Ascending aorta (tissue), 2 donors: ENCODE measurements around the gene C1orf52. TPM values are rescaled to one million over a fixed set of nuclear protein-coding genes. Genes with fewer than 3 reads are reported as not detected.

Source experiments
- DNase-seq, 2 donors: peaks; one replicate each; pipeline ENCODE4 v3.0.0-alpha.2; 2019; ENCODE audit warnings: low spot score in 2 of 2
- H3K27ac ChIP-seq, 2 donors: fragments of 200-600 bp; sonication (generic); one replicate each; pipeline ENCODE4 v1.5.1; 2016 to 2017; ENCODE audit warnings: mild to moderate bottlenecking in 1 of 2
- H3K27me3 ChIP-seq: fragments of 200-600 bp; sonication (generic); one replicate; pipeline ENCODE4 v1.5.1; 2017
- H3K36me3 ChIP-seq, 2 donors: fragments of 200-600 bp; sonication (generic); one replicate each; pipeline ENCODE4 v1.5.1; 2016
- H3K4me1 ChIP-seq, 2 donors: fragments of 200-600 bp; sonication (generic); one replicate each; pipeline ENCODE4 v1.5.1; 2016 to 2017; ENCODE audit warnings: mild to moderate bottlenecking in 1 of 2
- H3K4me3 ChIP-seq, 2 donors: fragments of 200-600 bp; sonication (generic); one replicate each; pipeline ENCODE4 v1.5.1; 2016 to 2017; ENCODE audit warnings: mild to moderate bottlenecking in 1 of 2
- H3K9me3 ChIP-seq, 2 donors: fragments of 200-600 bp; sonication (generic); one replicate each; pipeline ENCODE4 v1.5.1; 2016
- CTCF ChIP-seq, 3 experiments: fragments of 200-600 bp in 2 of 3; fragments of 450-650 bp in 1 of 3; sonication (generic) in 2 of 3; IDR thresholded peaks; one replicate each; pipeline ENCODE4 v1.5.1; 2016 to 2019; ENCODE audit warnings: antibody characterized with exemption in 3 of 3, mild to moderate bottlenecking in 1 of 3, moderate library complexity in 1 of 3
- intact Hi-C: fragments of 100-400 bp; cut with DNase I; formaldehyde crosslinking; loops from one replicate; pipeline ENCODE4 v1.15.1; 2023
- total RNA-seq: library from RNA; depleted of rRNA; stranded (reverse); fragments of >200 nt; gene quantifications from one replicate; pipeline ENCODE4 v1.1.0, GENCODE V29; 2016

C1orf52 gene
- total RNA-seq, 1 donor from 2014 or later: 2.3 TPM

- TF ChIP-seq CTCF (IDR thresholded peaks at IDR 0.05): no peak
Observed at GRCh38 chr1:85283475-85284199, 24.2 kb upstream of the C1orf52 start.

DNA sequence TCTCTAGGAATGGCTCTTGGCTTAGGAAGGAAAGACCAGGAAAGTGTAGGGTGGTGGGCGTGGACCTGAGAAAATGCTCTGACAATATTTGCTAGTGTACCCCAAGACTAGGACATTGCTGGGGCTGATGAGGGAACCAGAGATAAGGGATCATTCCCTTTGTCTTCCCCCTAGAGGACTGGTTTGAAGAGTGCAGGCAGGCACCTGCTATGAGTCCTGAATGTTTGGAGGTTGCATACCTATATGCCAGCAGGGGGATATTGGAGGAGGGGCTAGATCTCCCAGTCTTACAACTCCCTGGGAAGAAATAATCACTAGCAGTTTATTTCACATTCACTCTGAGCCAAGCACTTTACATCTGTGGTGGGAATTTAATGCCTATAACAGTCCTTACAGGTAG is 23.0 kb upstream of the C1orf52 start:
- Histone ChIP-seq H3K4me3 (no peak overlapping the region), H3K9me3 (no peaks in the 10 kb centered on the region), H3K27ac (no peak overlapping the region), H3K4me1 (no peaks in the 10 kb centered on the region), H3K27me3 (no peaks in the 10 kb centered on the region), H3K36me3 (no peaks in the 10 kb centered on the region)
- no peak for TF ChIP-seq CTCF (IDR thresholded peaks at IDR 0.05)
- intact Hi-C loops: no loop called here
- DNase-seq: no peak

More at GRCh38 chr1:85283475-85284199, 24.2 kb upstream of the C1orf52 start:
- no peaks in the 10 kb centered on the region for H3K36me3 ChIP-seq
- intact Hi-C loops: no loop called here
- DNase-seq: no peak
- H3K27ac ChIP-seq: no peak overlapping the region
- no peak overlapping the region for H3K4me3 ChIP-seq
- H3K27me3 ChIP-seq: no peaks in the 10 kb centered on the region
- H3K9me3 ChIP-seq: no peaks in the 10 kb centered on the region
- no peaks in the 10 kb centered on the region for H3K4me1 ChIP-seq

GRCh38 chr1:85280636-85281035 is 21.2 kb upstream of the C1orf52 start:
- Histone ChIP-seq H3K4me3 (no peak overlapping the region), H3K9me3 (no peaks in the 10 kb centered on the region), H3K4me1 (peaks cover 0 to 3% of the 10 kb centered on the region in 2 donors), H3K27me3 (no peaks in the 10 kb centered on the region), H3K36me3 (no peaks in the 10 kb centered on the region), H3K27ac (peak overlapping the region in 1 of 2 donors; percentile 70)
- intact Hi-C loops: loop anchor here (1.0 kb wide), 1 partner anchor 17 kb away; no protein-coding TSS in a partner anchor
- DNase-seq: no peak
- TF ChIP-seq CTCF (IDR thresholded peaks at IDR 0.05): no peak

DNA sequence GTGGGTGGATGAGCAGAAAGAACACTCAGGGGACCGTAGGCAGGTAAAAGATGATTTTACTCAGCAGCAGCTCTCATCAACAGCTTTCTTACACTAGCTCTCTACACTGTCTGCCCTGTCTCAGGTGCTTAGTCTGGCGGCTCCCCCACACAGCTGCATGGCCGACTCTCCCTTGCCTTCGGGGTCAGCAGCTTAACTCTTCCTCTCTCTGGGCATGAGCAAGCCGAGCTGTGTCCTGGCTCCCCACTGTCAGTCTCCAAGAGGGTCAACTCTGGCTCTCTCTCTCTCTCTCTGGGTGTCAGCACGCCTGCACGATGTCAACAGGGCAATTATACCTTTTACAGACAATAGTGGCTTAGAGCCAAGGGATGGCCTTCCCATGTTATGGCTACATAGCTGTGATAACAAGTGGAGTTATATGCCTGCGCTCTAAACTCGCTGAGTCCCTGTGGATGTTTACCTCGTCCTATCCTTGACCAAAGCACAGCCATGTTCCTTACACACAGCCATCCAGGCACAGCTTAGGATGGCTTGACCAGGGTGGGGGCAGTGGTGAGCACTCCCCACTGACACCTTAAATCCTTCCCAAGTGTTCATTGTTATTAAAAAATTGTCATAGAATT is 20.1 kb upstream of the C1orf52 start:
- Histone ChIP-seq H3K9me3 (no peaks in the 10 kb centered on the region), H3K27ac (peak overlapping the region; percentile 62 to 70), H3K4me1 (peaks cover 3 to 7% of the 10 kb centered on the region in 2 donors), H3K4me3 (no peak overlapping the region), H3K27me3 (no peaks in the 10 kb centered on the region), H3K36me3 (no peaks in the 10 kb centered on the region)
- intact Hi-C loops: loop anchor here (1.0 to 10.0 kb wide), 4 partner anchors 18 to 1635 kb away; partner anchors contain the start of genes GNG5, HS2ST1, SELENOF and SPATA1
- no peak for DNase-seq
- TF ChIP-seq CTCF (IDR thresholded peaks at IDR 0.05): no peak

DNA sequence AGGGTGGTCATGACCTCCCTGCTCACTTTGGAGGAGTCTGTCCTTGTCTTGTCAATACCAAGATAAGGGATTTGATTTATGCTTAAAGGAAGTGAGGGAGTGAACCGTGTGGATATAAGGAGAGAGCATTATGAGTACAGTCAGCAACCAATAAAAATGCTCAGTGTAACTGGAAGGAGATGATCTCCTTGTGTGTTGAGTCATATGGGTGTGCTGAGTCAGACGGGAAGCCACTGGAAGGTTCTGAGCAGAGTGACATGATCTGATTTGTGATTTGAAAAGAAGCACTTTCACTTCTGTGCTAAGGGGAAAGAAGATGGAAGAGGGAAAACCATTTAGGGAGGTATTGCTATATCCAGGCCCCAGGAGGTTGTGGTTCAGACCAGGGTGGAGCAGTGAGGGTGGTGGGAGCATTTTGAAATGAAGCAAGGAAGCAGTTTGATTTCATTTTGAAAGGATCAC is 19.4 kb upstream of the C1orf52 start:
- Histone ChIP-seq H3K4me3 (no peak overlapping the region), H3K36me3 (no peaks in the 10 kb centered on the region), H3K9me3 (no peaks in the 10 kb centered on the region), H3K27me3 (no peaks in the 10 kb centered on the region), H3K4me1 (peaks cover 8 to 13% of the 10 kb centered on the region in 2 donors), H3K27ac (peak overlapping the region; percentile 62 to 70)
- peak in 1 of 2 donors; percentile 71 for DNase-seq
- intact Hi-C loops: loop anchor here (5.0 to 10.0 kb wide), 3 partner anchors 774 to 1636 kb away; partner anchors contain the start of genes GNG5, HS2ST1, SELENOF and SPATA1
- TF ChIP-seq CTCF (IDR thresholded peaks at IDR 0.05): no peak
